K562 (cell line): ENCODE results near the gene ETS1. TPM values are rescaled to one million over a fixed set of nuclear protein-coding genes. Genes with fewer than 3 reads are reported as not detected.

ENCODE experiments used
- KDM2B ChIP-seq: fragments of 250-450 bp; sonication (Bioruptor Pico); IDR thresholded peaks from 2 replicates; pipeline ENCODE4 v1.8.0; 2021; ENCODE audit warnings: mild to moderate bottlenecking, moderate library complexity
- LCOR ChIP-seq: sonication (generic); formaldehyde crosslinking; IDR thresholded peaks from 2 replicates; pipeline ENCODE4 v1.8.0; 2022; ENCODE audit warnings: mild to moderate bottlenecking, missing genetic modification reagents
- TEAD1 ChIP-seq, 2 experiments: fragments of 450-650 bp in 1 of 2; sonication (generic) in 1 of 2; formaldehyde crosslinking; IDR thresholded peaks; 2 replicates each; pipeline versions ENCODE4 v1.4.0 to v1.8.0; 2020 to 2022; ENCODE audit warnings: mild to moderate bottlenecking in 2 of 2, missing genetic modification reagents in 1 of 2
- ZNF830 ChIP-seq: fragments of 250-450 bp; sonication (Bioruptor Pico); IDR thresholded peaks from 2 replicates; pipeline ENCODE4 v1.5.0; 2021; ENCODE audit warnings: mild to moderate bottlenecking
- polyA plus RNA-seq, 8 experiments: library from polyadenylated mRNA; depleted of rRNA in 4 of 8; stranded (reverse) in 5 of 8; unstranded in 3 of 8; fragments of >200 nt; fragmentation: Nextera tagmentation in 2 of 8; fragmentation: Illumina TruSeq in 1 of 8; extraction: Ambion mirVana in 2 of 8; extraction: Trizol in 1 of 8; gene quantifications; 2 replicates each; pipeline versions ENCODE4 v1.2.1 to v1.2.3, GENCODE V29; 2011 to 2014; ENCODE audit warnings: inconsistent platforms in 1 of 8, missing spikeins in 1 of 8
- total RNA-seq, 7 experiments: library from RNA; depleted of rRNA in 6 of 7; stranded (reverse); fragments of >200 nt in 6 of 7; fragmentation: Illumina TruSeq in 2 of 7; extraction: Trizol in 2 of 7; gene quantifications; 2 replicates each; pipeline versions ENCODE4 v1.2.1 to v1.2.3, GENCODE V29; 2011 to 2021; ENCODE audit warnings: low replicate concordance in 1 of 7
- TF ChIP-seq, protein P1 (sequence below): fragments of 200-600 bp; sonication (generic); IDR thresholded peaks from one replicate; pipeline ENCODE4 v1.6.1; 2012; ENCODE audit warnings: mild to moderate bottlenecking, low read depth, low read length, inconsistent platforms
- TF ChIP-seq, protein P2 (sequence below): fragments of 450-650 bp; IDR thresholded peaks from 2 replicates; pipeline ENCODE4 v1.6.1; 2017; ENCODE audit warnings: antibody characterized with exemption

ETS1 gene
- total and polyA plus RNA-seq, 9 of the 15 experiments (the other 6 are each of a cell fraction or from before 2014, with no cell fraction given) = 0.04 to 1.4 (median 0.23) TPM

DNA sequence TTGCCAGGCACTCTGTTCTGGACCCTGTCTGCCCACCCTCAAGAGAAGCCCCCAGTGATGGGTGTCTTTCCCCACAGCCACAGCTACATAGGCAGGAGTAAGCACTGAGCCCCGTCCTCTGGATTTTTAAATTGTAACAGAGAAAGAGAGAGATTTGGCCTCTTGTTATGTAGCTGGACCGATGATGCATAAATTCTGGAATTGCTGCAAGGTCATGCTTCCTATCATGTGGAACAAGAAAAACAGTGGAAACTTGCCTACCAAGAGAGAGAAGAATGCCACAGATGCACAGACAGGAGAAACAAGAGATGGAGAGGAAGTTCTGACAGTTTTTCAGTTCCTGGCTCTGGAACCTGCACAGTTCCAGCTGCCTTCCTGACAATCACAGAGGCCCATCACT is 150.2 kb downstream of the ETS1 start (continued):
- TF ChIP-seq, protein P1, sequence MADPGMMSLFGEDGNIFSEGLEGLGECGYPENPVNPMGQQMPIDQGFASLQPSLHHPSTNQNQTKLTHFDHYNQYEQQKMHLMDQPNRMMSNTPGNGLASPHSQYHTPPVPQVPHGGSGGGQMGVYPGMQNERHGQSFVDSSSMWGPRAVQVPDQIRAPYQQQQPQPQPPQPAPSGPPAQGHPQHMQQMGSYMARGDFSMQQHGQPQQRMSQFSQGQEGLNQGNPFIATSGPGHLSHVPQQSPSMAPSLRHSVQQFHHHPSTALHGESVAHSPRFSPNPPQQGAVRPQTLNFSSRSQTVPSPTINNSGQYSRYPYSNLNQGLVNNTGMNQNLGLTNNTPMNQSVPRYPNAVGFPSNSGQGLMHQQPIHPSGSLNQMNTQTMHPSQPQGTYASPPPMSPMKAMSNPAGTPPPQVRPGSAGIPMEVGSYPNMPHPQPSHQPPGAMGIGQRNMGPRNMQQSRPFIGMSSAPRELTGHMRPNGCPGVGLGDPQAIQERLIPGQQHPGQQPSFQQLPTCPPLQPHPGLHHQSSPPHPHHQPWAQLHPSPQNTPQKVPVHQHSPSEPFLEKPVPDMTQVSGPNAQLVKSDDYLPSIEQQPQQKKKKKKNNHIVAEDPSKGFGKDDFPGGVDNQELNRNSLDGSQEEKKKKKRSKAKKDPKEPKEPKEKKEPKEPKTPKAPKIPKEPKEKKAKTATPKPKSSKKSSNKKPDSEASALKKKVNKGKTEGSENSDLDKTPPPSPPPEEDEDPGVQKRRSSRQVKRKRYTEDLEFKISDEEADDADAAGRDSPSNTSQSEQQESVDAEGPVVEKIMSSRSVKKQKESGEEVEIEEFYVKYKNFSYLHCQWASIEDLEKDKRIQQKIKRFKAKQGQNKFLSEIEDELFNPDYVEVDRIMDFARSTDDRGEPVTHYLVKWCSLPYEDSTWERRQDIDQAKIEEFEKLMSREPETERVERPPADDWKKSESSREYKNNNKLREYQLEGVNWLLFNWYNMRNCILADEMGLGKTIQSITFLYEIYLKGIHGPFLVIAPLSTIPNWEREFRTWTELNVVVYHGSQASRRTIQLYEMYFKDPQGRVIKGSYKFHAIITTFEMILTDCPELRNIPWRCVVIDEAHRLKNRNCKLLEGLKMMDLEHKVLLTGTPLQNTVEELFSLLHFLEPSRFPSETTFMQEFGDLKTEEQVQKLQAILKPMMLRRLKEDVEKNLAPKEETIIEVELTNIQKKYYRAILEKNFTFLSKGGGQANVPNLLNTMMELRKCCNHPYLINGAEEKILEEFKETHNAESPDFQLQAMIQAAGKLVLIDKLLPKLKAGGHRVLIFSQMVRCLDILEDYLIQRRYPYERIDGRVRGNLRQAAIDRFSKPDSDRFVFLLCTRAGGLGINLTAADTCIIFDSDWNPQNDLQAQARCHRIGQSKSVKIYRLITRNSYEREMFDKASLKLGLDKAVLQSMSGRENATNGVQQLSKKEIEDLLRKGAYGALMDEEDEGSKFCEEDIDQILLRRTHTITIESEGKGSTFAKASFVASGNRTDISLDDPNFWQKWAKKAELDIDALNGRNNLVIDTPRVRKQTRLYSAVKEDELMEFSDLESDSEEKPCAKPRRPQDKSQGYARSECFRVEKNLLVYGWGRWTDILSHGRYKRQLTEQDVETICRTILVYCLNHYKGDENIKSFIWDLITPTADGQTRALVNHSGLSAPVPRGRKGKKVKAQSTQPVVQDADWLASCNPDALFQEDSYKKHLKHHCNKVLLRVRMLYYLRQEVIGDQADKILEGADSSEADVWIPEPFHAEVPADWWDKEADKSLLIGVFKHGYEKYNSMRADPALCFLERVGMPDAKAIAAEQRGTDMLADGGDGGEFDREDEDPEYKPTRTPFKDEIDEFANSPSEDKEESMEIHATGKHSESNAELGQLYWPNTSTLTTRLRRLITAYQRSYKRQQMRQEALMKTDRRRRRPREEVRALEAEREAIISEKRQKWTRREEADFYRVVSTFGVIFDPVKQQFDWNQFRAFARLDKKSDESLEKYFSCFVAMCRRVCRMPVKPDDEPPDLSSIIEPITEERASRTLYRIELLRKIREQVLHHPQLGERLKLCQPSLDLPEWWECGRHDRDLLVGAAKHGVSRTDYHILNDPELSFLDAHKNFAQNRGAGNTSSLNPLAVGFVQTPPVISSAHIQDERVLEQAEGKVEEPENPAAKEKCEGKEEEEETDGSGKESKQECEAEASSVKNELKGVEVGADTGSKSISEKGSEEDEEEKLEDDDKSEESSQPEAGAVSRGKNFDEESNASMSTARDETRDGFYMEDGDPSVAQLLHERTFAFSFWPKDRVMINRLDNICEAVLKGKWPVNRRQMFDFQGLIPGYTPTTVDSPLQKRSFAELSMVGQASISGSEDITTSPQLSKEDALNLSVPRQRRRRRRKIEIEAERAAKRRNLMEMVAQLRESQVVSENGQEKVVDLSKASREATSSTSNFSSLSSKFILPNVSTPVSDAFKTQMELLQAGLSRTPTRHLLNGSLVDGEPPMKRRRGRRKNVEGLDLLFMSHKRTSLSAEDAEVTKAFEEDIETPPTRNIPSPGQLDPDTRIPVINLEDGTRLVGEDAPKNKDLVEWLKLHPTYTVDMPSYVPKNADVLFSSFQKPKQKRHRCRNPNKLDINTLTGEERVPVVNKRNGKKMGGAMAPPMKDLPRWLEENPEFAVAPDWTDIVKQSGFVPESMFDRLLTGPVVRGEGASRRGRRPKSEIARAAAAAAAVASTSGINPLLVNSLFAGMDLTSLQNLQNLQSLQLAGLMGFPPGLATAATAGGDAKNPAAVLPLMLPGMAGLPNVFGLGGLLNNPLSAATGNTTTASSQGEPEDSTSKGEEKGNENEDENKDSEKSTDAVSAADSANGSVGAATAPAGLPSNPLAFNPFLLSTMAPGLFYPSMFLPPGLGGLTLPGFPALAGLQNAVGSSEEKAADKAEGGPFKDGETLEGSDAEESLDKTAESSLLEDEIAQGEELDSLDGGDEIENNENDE = no peak
- TF ChIP-seq KDM2B = no peak
- no peak for TF ChIP-seq LCOR
- TF ChIP-seq, protein P2, sequence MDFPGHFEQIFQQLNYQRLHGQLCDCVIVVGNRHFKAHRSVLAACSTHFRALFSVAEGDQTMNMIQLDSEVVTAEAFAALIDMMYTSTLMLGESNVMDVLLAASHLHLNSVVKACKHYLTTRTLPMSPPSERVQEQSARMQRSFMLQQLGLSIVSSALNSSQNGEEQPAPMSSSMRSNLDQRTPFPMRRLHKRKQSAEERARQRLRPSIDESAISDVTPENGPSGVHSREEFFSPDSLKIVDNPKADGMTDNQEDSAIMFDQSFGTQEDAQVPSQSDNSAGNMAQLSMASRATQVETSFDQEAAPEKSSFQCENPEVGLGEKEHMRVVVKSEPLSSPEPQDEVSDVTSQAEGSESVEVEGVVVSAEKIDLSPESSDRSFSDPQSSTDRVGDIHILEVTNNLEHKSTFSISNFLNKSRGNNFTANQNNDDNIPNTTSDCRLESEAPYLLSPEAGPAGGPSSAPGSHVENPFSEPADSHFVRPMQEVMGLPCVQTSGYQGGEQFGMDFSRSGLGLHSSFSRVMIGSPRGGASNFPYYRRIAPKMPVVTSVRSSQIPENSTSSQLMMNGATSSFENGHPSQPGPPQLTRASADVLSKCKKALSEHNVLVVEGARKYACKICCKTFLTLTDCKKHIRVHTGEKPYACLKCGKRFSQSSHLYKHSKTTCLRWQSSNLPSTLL = no peak
- no peak for TF ChIP-seq TEAD1 (CRISPR knock-in tag; IDR thresholded peaks at IDR 0.05)
- no peak for TF ChIP-seq ZNF830 (CRISPR knock-in tag)
